ENCODE data around the gene SORL1. TPM values are rescaled to one million over a fixed set of nuclear protein-coding genes. Genes with fewer than 3 reads are reported as not detected.

SORL1 gene
- total RNA-seq, 2 experiments from 2014 or later = 228 to 411 TPM

DNA sequence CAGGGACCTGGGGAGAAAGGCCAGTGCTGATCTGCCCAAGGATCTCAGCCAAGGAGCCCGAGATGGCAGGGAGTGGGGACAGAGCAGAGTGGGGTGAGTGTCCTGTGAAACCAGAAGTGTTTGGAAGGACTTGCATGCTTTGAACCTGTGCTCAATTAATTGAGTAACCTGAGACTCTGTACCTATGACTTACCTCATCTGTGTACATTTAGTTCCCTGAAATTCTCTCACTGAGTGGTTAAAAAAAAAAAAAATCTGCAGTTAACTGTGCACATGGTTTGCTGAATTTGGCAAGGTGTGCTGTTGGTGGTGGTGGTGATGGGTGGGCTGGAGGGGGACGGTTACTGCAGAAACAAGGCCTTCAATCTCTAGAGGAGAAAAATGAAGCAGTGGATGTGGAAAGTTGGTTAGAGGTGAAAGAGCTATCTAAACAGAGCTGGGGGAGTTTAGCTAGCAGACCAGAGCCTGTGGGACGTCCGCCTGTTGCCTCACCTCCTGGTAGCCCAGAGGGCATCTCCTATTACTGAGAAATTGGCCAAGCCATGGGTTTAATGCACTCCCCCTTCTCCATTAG lies 8.9 kb downstream of the SORL1 start:
- Histone ChIP-seq H2AFZ (ENCODE audit: low read length) (no peak overlapping the region), H3K36me3 (ENCODE audit: insufficient read depth, low read length) (peaks cover 96% of the 10 kb centered on the region), H3K4me1 (ENCODE audit: insufficient read depth, low read length, poor library complexity, severe bottlenecking) (peaks cover 100% of the 10 kb centered on the region), H3K4me3 (ENCODE audit: low read depth, low read length, poor library complexity, severe bottlenecking) (peak overlapping the region; percentile 14), H3K27ac (ENCODE audit: low read depth, low read length, poor library complexity, severe bottlenecking) (peak overlapping the region; percentile 70), H4K20me1 (ENCODE audit: insufficient read depth, low read length) (peaks cover 67% of the 10 kb centered on the region), H3K79me2 (ENCODE audit: insufficient read depth, low read depth, low read length) (peaks cover 100% of the 10 kb centered on the region), H3K9me2 (ENCODE audit: insufficient read depth, low read length) (no peaks in the 10 kb centered on the region), H3K9me3 (ENCODE audit: low read length) (no peaks in the 10 kb centered on the region), H3K4me2 (ENCODE audit: low read length) (peak overlapping the region; percentile 77)
- no peak for DNase-seq (ENCODE audit: low spot score)
- no TSS peak for BruUV-seq (replicated peaks)
- POLR2A ChIA-PET = interaction anchor here (0.7 to 2.4 kb wide), 8 partner anchors 10 to 92 kb away, joined by 3 to 8 read pairs (median 4); no protein-coding TSS in a partner anchor
- TF ChIP-seq, protein P1, sequence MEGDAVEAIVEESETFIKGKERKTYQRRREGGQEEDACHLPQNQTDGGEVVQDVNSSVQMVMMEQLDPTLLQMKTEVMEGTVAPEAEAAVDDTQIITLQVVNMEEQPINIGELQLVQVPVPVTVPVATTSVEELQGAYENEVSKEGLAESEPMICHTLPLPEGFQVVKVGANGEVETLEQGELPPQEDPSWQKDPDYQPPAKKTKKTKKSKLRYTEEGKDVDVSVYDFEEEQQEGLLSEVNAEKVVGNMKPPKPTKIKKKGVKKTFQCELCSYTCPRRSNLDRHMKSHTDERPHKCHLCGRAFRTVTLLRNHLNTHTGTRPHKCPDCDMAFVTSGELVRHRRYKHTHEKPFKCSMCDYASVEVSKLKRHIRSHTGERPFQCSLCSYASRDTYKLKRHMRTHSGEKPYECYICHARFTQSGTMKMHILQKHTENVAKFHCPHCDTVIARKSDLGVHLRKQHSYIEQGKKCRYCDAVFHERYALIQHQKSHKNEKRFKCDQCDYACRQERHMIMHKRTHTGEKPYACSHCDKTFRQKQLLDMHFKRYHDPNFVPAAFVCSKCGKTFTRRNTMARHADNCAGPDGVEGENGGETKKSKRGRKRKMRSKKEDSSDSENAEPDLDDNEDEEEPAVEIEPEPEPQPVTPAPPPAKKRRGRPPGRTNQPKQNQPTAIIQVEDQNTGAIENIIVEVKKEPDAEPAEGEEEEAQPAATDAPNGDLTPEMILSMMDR (conservative IDR thresholded peaks at IDR 0.05; ENCODE audit: low read length) = no peak
- no peak for TF ChIP-seq EZH2phosphoT487 (IDR thresholded peaks at IDR 0.05; ENCODE audit: borderline replicate concordance, low read depth, low read length)
- CTCF ChIA-PET (ENCODE audit: unreplicated experiment) = no interaction called here
- intact Hi-C loops (cut with micrococcal nuclease; ENCODE audit: unreplicated experiment) = no loop called here

DNA sequence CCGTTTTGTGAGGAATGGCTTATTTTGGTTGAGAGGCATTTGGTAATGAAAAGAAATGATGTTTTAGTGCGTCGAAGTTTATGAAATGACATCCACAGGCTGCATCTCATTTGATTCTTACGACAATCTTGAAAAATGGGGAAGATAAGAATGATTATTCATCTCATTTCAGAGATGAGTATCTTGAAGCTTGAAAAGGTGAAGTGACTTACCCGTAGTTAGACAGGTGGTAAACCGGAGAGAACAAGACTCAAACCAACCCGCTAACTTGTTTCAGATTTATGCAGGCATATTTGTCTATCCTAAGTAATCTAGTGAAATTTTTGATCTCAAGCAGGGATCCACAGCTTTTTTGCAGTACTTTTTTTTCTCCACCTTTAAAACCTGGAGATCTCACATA lies 9.7 kb downstream of the SORL1 start:
- H3K9me2 ChIP-seq (ENCODE audit: insufficient read depth, low read length) = no peaks in the 10 kb centered on the region
- no peak for DNase-seq (ENCODE audit: low spot score)
- H4K20me1 ChIP-seq (ENCODE audit: insufficient read depth, low read length) = peaks cover 62% of the 10 kb centered on the region
- peak overlapping the region; percentile 70 for H3K27ac ChIP-seq (ENCODE audit: low read depth, low read length, poor library complexity, severe bottlenecking)
- H3K79me2 ChIP-seq (ENCODE audit: insufficient read depth, low read depth, low read length) = peaks cover 100% of the 10 kb centered on the region
- intact Hi-C loops (cut with micrococcal nuclease; ENCODE audit: unreplicated experiment) = no loop called here
- H2AFZ ChIP-seq (ENCODE audit: low read length) = no peak overlapping the region
- H3K4me1 ChIP-seq (ENCODE audit: insufficient read depth, low read length, poor library complexity, severe bottlenecking) = peaks cover 100% of the 10 kb centered on the region
- peak overlapping the region; percentile 77 for H3K4me2 ChIP-seq (ENCODE audit: low read length)
- peak overlapping the region; percentile 14 for H3K4me3 ChIP-seq (ENCODE audit: low read depth, low read length, poor library complexity, severe bottlenecking)
- H3K36me3 ChIP-seq (ENCODE audit: insufficient read depth, low read length) = peaks cover 96% of the 10 kb centered on the region
- no TSS peak for BruUV-seq (replicated peaks)
- POLR2A ChIA-PET = interaction anchor here (0.5 to 3.0 kb wide), 7 partner anchors 11 to 1739 kb away, joined by 3 to 10 read pairs (median 5); no protein-coding TSS in a partner anchor
- CTCF ChIA-PET (ENCODE audit: unreplicated experiment) = no interaction called here
- H3K9me3 ChIP-seq (ENCODE audit: low read length) = no peaks in the 10 kb centered on the region
- TF ChIP-seq, protein P1 (conservative IDR thresholded peaks at IDR 0.05; ENCODE audit: low read length) = no peak
- no peak for TF ChIP-seq EZH2phosphoT487 (IDR thresholded peaks at IDR 0.05; ENCODE audit: borderline replicate concordance, low read depth, low read length)

GRCh38 chr11:121463689-121464335 lies 11.7 kb downstream of the SORL1 start:
- no peaks in the 10 kb centered on the region for H3K9me3 ChIP-seq (ENCODE audit: low read length)
- TF ChIP-seq EZH2phosphoT487 (IDR thresholded peaks at IDR 0.05; ENCODE audit: borderline replicate concordance, low read depth, low read length) = no peak
- TF ChIP-seq, protein P1 (conservative IDR thresholded peaks at IDR 0.05; ENCODE audit: low read length) = no peak
- H2AFZ ChIP-seq (ENCODE audit: low read length) = no peak overlapping the region
- intact Hi-C loops (cut with micrococcal nuclease; ENCODE audit: unreplicated experiment) = no loop called here
- H3K4me2 ChIP-seq (ENCODE audit: low read length) = peak overlapping the region; percentile 77
- H3K4me3 ChIP-seq (ENCODE audit: low read depth, low read length, poor library complexity, severe bottlenecking) = peak overlapping the region; percentile 30
- no TSS peak for BruUV-seq (replicated peaks)
- H3K79me2 ChIP-seq (ENCODE audit: insufficient read depth, low read depth, low read length) = peaks cover 100% of the 10 kb centered on the region
- peak overlapping the region; percentile 70 for H3K27ac ChIP-seq (ENCODE audit: low read depth, low read length, poor library complexity, severe bottlenecking)
- H3K4me1 ChIP-seq (ENCODE audit: insufficient read depth, low read length, poor library complexity, severe bottlenecking) = peaks cover 100% of the 10 kb centered on the region
- peaks cover 60% of the 10 kb centered on the region for H4K20me1 ChIP-seq (ENCODE audit: insufficient read depth, low read length)
- H3K36me3 ChIP-seq (ENCODE audit: insufficient read depth, low read length) = peaks cover 94% of the 10 kb centered on the region
- POLR2A ChIA-PET = interaction anchor here (0.7 to 3.0 kb wide), 6 partner anchors 11 to 127 kb away, joined by 3 to 10 read pairs (median 4); no protein-coding TSS in a partner anchor
- no peak for DNase-seq (ENCODE audit: low spot score)
- H3K9me2 ChIP-seq (ENCODE audit: insufficient read depth, low read length) = no peaks in the 10 kb centered on the region
- CTCF ChIA-PET (ENCODE audit: unreplicated experiment) = no interaction called here

Data from OCI-LY7 (cell line).